ENCODE data around the gene VWA5B2. TPM values are rescaled to one million over a fixed set of nuclear protein-coding genes. Genes with fewer than 3 reads are reported as not detected.

Gene VWA5B2
- under 1 TPM in 1 of 2 experiments, not detected in 1; 0.11 TPM for total RNA-seq
- polyA plus RNA-seq: not detected

DNA sequence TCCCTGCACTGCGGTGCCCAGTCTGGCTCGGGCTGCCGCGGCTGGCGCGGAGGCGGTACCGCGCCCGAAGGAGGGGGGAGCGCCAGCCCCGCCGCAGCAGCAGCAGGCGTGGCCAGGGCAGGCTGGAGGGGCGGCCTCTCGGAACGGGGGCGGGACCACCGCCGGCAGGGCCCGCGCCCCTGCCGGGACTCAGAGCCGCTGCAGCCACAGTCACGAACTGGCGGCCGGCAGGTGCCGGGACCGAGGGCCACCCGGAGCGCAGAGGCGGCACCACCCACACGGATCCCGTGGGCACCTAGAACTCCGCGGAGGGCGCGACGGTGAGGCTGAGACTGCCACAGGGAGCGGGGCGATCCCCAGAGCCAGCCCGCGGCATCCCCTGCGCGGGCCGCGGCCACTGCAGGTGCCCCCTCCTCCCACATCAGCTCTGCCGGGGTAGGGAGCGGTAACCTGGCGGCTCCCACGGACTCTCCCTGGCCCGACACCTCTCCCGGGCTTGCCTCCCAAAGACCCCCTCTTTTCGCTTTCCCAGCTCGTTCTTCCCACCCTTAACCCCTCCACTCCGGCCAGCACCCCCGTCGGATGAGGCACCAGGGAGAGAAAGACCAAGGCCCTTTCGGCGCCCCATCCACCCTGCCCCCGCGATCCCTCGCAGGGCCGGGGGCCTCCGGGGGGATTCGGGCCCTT, at the start of gene VWA5B2:
Gene VWA5B2, plus strand, starts transcription at position 192 of the 687 bp plus-strand sequence. CDS start 944 bp downstream, outside the sequence.
- H3K4me1 Mint-ChIP-seq: peaks cover 7 to 15% (median 15%) of the 10 kb centered on the region in 3 donors
- H3K4me3 Mint-ChIP-seq: peak within 1 kb of the TSS; percentile 30 to 89 (median 75)
- POLR2A ChIA-PET: interaction anchor here (0.9 kb wide), 1 partner anchor 94 kb away, joined by 4 read pairs; the partner anchor contains the start of gene EIF2B5
- peak within 1 kb of the TSS; percentile 62 for H3K4me3 ChIP-seq (ENCODE audit: low read length)
- no peaks in the 10 kb centered on the region for H3K36me3 ChIP-seq (ENCODE audit: insufficient read depth, low read length)
- peak within 1 kb of the TSS in 2 of 8 donors; percentile 42 to 50 for H3K27ac Mint-ChIP-seq
- peaks cover 42% of the 10 kb centered on the region for H3K27me3 ChIP-seq (ENCODE audit: insufficient read depth, low read length, poor library complexity, severe bottlenecking)
- H3K4me1 ChIP-seq (ENCODE audit: insufficient read depth, low read length): no peaks in the 10 kb centered on the region
- H3K27ac ChIP-seq (ENCODE audit: low read depth, low read length): no peak within 1 kb of the TSS
- no peaks in the 10 kb centered on the region for H3K36me3 Mint-ChIP-seq
- H3K9me3 Mint-ChIP-seq: no peaks in the 10 kb centered on the region
- DNase-seq: peak; percentile 73 to 83 (median 75)
- no peaks in the 10 kb centered on the region for H3K9me3 ChIP-seq (ENCODE audit: low read length)
- H3K27me3 Mint-ChIP-seq: peaks cover 36 to 61% of the 10 kb centered on the region in 2 donors
- CTCF ChIA-PET: interaction anchor here (0.6 to 3.9 kb wide), 5 partner anchors 14 to 334 kb away, joined by 3 to 21 read pairs (median 3); no protein-coding TSS in a partner anchor

DNA sequence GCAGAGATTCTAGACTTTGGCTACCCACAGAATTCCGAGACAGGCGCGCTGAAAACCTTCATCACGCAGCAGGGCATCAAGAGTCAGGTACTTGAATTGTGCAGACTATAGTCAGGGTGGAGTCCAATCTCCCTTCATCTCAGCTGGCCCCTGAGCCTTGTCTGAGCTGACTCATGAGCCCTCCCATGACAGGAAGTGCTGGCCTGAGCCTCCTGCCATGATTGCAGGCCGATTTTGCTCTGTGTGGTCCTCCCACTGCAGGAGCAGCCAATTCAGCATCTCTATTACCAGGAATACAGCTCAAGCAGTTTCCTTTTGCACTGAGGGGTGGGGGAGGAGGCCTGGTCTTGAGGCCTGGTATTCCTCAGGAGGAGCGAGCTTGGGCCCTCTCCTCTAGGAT, 49.2 kb upstream of the VWA5B2 start:
- Mint-ChIP-seq H3K9me3 (no peaks in the 10 kb centered on the region), H3K4me1 (peaks cover 30 to 44% (median 40%) of the 10 kb centered on the region in 3 donors), H3K36me3 (peaks cover 0 to 85% (median 27%) of the 10 kb centered on the region in 3 donors), H3K27me3 (no peaks in the 10 kb centered on the region), H3K4me3 (peak overlapping the region in 1 of 7 donors; percentile 90), H3K27ac (no peak overlapping the region)
- DNase-seq: no peak
- H3K9me3 ChIP-seq (ENCODE audit: low read length): no peaks in the 10 kb centered on the region
- ChIA-PET CTCF (interaction anchor here (1.0 kb wide), 2 partner anchors 59 to 69 kb away, joined by 3 read pairs; partner anchors contain the start of gene EEF1AKMT4), POLR2A (interaction anchor here (0.6 kb wide), 1 partner anchor 76 kb away, joined by 3 read pairs; no protein-coding TSS in a partner anchor)
- H3K36me3 ChIP-seq (ENCODE audit: insufficient read depth, low read length): peaks cover 60% of the 10 kb centered on the region
- H3K4me1 ChIP-seq (ENCODE audit: insufficient read depth, low read length): peaks cover 27% of the 10 kb centered on the region
- H3K27me3 ChIP-seq (ENCODE audit: insufficient read depth, low read length, poor library complexity, severe bottlenecking): no peaks in the 10 kb centered on the region
- H3K27ac ChIP-seq (ENCODE audit: low read depth, low read length): no peak overlapping the region
- H3K4me3 ChIP-seq (ENCODE audit: low read length): no peak overlapping the region

DNA sequence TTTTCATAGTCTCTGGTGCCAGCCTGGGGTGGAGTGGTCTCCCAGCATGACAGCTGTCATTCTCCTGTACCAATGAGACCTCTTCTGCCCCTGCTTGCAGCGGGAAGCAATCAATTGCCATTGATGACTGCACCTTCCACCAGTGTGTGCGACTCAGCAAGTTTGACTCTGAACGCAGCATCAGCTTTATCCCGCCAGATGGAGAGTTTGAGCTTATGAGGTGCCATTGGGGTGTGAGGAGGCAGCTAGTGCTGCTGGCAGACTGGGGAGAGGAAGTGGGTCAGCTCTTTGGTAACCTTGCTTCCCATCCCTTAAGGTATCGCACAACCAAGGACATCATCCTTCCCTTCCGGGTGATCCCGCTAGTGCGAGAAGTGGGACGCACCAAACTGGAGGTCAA, 47.8 kb upstream of the VWA5B2 start:
- POLR2A ChIA-PET: no interaction called here
- Mint-ChIP-seq H3K9me3 (no peaks in the 10 kb centered on the region), H3K4me1 (peaks cover 27 to 44% (median 38%) of the 10 kb centered on the region in 3 donors), H3K27me3 (no peaks in the 10 kb centered on the region), H3K27ac (no peak overlapping the region), H3K36me3 (peaks cover 0 to 85% (median 27%) of the 10 kb centered on the region in 3 donors), H3K4me3 (no peak overlapping the region)
- no peaks in the 10 kb centered on the region for H3K9me3 ChIP-seq (ENCODE audit: low read length)
- no peak overlapping the region for H3K27ac ChIP-seq (ENCODE audit: low read depth, low read length)
- H3K36me3 ChIP-seq (ENCODE audit: insufficient read depth, low read length): peaks cover 60% of the 10 kb centered on the region
- CTCF ChIA-PET: no interaction called here
- no peak overlapping the region for H3K4me3 ChIP-seq (ENCODE audit: low read length)
- H3K4me1 ChIP-seq (ENCODE audit: insufficient read depth, low read length): peaks cover 22% of the 10 kb centered on the region
- DNase-seq: no peak
- H3K27me3 ChIP-seq (ENCODE audit: insufficient read depth, low read length, poor library complexity, severe bottlenecking): no peaks in the 10 kb centered on the region

DNA sequence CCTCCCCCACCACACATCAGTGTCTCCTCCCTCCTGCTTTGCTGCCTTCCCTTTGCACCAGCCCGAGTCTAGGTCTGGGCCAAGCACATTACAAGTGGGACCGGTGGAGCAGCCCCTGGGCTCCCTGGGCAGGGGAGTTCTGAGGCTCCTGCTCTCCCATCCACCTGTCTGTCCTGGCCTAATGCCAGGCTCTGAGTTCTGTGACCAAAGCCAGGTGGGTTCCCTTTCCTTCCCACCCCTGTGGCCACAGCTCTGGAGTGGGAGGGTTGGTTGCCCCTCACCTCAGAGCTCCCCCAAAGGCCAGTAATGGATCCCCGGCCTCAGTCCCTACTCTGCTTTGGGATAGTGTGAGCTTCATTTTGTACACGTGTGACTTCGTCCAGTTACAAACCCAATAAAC, 45.7 kb upstream of the VWA5B2 start:
- peaks cover 21% of the 10 kb centered on the region for H3K4me1 ChIP-seq (ENCODE audit: insufficient read depth, low read length)
- H3K9me3 Mint-ChIP-seq: no peaks in the 10 kb centered on the region
- H3K4me3 Mint-ChIP-seq: no peak overlapping the region
- peak overlapping the region in 2 of 8 donors; percentile 60 to 71 for H3K27ac Mint-ChIP-seq
- ChIA-PET POLR2A (interaction anchor here (1.4 kb wide), 1 partner anchor 9 kb away, joined by 8 read pairs; the partner anchor contains the start of gene AP2M1), CTCF (no interaction called here)
- H3K27ac ChIP-seq (ENCODE audit: low read depth, low read length): no peak overlapping the region
- H3K36me3 Mint-ChIP-seq: peaks cover 0 to 84% (median 21%) of the 10 kb centered on the region in 3 donors
- no peaks in the 10 kb centered on the region for H3K27me3 Mint-ChIP-seq
- no peak overlapping the region for H3K4me3 ChIP-seq (ENCODE audit: low read length)
- H3K9me3 ChIP-seq (ENCODE audit: low read length): no peaks in the 10 kb centered on the region
- no peaks in the 10 kb centered on the region for H3K27me3 ChIP-seq (ENCODE audit: insufficient read depth, low read length, poor library complexity, severe bottlenecking)
- no peak for DNase-seq
- H3K36me3 ChIP-seq (ENCODE audit: insufficient read depth, low read length): peaks cover 58% of the 10 kb centered on the region
- peaks cover 30 to 46% (median 43%) of the 10 kb centered on the region in 3 donors for H3K4me1 Mint-ChIP-seq

DNA sequence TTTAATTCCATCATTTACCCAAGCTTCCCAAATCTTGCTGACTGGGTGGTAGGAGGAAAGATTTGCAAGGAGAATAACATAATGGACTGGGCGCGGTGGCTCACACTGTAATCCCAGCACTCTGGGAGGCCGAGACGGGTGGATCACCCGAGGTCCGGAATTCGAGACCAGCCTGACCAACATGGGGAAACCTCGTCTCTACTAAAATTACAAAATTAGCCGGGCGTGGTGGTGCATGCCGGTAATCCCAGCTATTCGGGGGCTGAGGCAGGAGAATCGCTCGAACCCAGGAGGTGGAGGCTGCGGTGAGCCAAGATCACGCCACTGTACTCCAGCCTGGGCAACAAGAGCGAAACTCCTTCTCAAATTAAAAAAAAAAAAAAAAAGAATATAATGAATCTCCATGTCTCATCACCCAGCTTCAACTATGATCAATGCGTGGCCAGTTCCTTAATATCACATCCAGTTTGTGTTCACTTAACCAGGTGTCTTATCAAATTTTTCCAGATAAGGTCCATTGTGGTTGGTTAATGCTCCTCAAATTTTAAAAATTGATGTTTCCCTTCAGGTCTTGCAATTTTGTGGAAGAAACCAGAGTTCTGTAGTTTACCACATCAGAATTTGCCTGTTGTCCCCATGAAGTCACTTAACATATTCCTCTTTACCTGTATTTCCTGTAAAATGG, 44.7 kb upstream of the VWA5B2 start:
- Mint-ChIP-seq H3K4me3 (peak overlapping the region in 6 of 7 donors; percentile 95 to 98 (median 98)), H3K27ac (peak overlapping the region in 7 of 8 donors; percentile 39 to 99 (median 94)), H3K36me3 (peaks cover 0 to 84% (median 20%) of the 10 kb centered on the region in 3 donors), H3K9me3 (no peaks in the 10 kb centered on the region), H3K4me1 (peaks cover 33 to 48% (median 39%) of the 10 kb centered on the region in 3 donors), H3K27me3 (no peaks in the 10 kb centered on the region)
- CTCF ChIA-PET: interaction anchor here (1.1 to 2.0 kb wide), 3 partner anchors 42 to 65 kb away, joined by 3 to 7 read pairs (median 4); partner anchors contain the start of gene EEF1AKMT4
- H3K4me1 ChIP-seq (ENCODE audit: insufficient read depth, low read length): peaks cover 21% of the 10 kb centered on the region
- H3K9me3 ChIP-seq (ENCODE audit: low read length): no peaks in the 10 kb centered on the region
- H3K4me3 ChIP-seq (ENCODE audit: low read length): no peak overlapping the region
- peak overlapping the region; percentile 34 for H3K27ac ChIP-seq (ENCODE audit: low read depth, low read length)
- peaks cover 58% of the 10 kb centered on the region for H3K36me3 ChIP-seq (ENCODE audit: insufficient read depth, low read length)
- POLR2A ChIA-PET: interaction anchor here (1.2 to 1.4 kb wide), 3 partner anchors 9 to 115 kb away, joined by 4 to 8 read pairs (median 5); partner anchors contain the start of gene AP2M1
- no peaks in the 10 kb centered on the region for H3K27me3 ChIP-seq (ENCODE audit: insufficient read depth, low read length, poor library complexity, severe bottlenecking)
- DNase-seq: no peak

DNA sequence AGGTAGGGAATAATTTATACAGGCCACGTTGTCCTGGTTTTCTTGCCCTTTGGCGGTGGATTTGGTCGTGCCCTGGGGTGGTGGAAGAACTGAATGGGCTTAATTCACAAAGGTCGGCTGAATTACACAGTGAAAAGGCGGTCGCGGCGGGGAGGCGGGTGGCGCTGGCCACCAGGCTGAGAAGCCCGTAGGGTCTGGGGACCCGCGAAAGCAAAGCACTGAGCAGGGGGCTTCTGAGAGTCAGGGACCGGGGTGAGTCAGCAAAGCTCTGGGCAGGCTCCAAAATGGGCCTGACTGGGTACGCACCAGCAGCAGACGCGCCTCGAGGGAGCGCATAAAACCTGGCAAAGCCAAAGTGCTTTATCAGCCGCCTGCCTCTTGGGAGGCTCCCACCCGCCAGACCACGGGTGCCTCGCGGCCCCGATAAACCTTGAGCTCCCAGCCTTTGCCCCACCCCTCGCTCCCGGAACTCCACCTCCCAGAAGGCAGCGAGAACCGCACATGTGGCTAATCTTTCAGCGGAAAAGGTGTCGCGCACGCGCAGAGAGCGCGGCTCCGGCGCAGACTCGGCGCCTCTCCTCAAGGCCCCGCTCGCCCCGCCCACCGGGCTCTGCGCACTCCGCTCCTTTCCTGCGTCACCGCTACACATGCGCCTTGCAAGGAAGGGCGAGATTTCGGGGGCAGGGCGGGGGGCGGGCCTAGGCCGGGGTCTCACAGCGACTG, 43.8 kb upstream of the VWA5B2 start:
- Mint-ChIP-seq H3K27me3 (no peaks in the 10 kb centered on the region), H3K4me1 (peaks cover 37 to 53% (median 44%) of the 10 kb centered on the region in 3 donors), H3K36me3 (peaks cover 0 to 84% (median 15%) of the 10 kb centered on the region in 3 donors), H3K4me3 (peak overlapping the region; percentile 95 to 98 (median 98)), H3K9me3 (no peaks in the 10 kb centered on the region), H3K27ac (peak overlapping the region; percentile 89 to 99 (median 97))
- Histone ChIP-seq H3K9me3 (ENCODE audit: low read length) (no peaks in the 10 kb centered on the region), H3K27ac (ENCODE audit: low read depth, low read length) (peak overlapping the region; percentile 69), H3K4me1 (ENCODE audit: insufficient read depth, low read length) (peaks cover 21% of the 10 kb centered on the region), H3K36me3 (ENCODE audit: insufficient read depth, low read length) (peaks cover 58% of the 10 kb centered on the region), H3K4me3 (ENCODE audit: low read length) (peak overlapping the region; percentile 93), H3K27me3 (ENCODE audit: insufficient read depth, low read length, poor library complexity, severe bottlenecking) (no peaks in the 10 kb centered on the region)
- peak; percentile 99 to 100 (median 99) for DNase-seq
- ChIA-PET POLR2A (interaction anchor here (0.7 to 1.2 kb wide), 6 partner anchors 10 to 114 kb away, joined by 3 to 6 read pairs (median 4); partner anchors contain the start of genes AP2M1 and EIF2B5), CTCF (interaction anchor here (1.1 to 2.0 kb wide), 4 partner anchors 41 to 64 kb away, joined by 3 to 7 read pairs (median 5); partner anchors contain the start of genes EEF1AKMT4 and EIF2B5)

Data from CD8-positive, alpha-beta memory T cell (primary cell).